Stomach (tissue), 9 donors: ENCODE measurements around the gene TNPO3. TPM values are rescaled to one million over a fixed set of nuclear protein-coding genes. Genes with fewer than 3 reads are reported as not detected.

Experiments used
- DNase-seq, 2 donors: peaks; one replicate each; pipeline versions ENCODE4 v3.0.0 to v3.0.0-alpha.2; 2013 to 2019
- H3K27ac ChIP-seq, 5 donors: fragments of 200-600 bp in 4 of 5; sonication (generic) in 4 of 5; one replicate each; pipeline ENCODE4 v1.5.1; 2013 to 2019; ENCODE audit warnings: mild to moderate bottlenecking in 1 of 5, moderate library complexity in 1 of 5
- H3K27me3 ChIP-seq, 3 donors: fragments of 200-600 bp; sonication (generic); one replicate each; pipeline ENCODE4 v1.5.1; 2017 to 2019; ENCODE audit warnings: mixed run types in 1 of 3
- H3K36me3 ChIP-seq, 4 donors: fragments of 200-600 bp; sonication (generic); 1 replicate in 3 of 4; 2 replicates in 1 of 4; pipeline ENCODE4 v1.5.1; 2016 to 2019
- H3K4me1 ChIP-seq, 4 donors: fragments of 200-600 bp; sonication (generic); one replicate each; pipeline ENCODE4 v1.5.1; 2016 to 2019
- H3K4me3 ChIP-seq, 4 donors: fragments of 200-600 bp; sonication (generic) in 3 of 4; one replicate each; pipeline ENCODE4 v1.5.1; 2016 to 2019; ENCODE audit warnings: mild to moderate bottlenecking in 1 of 4
- H3K9me3 ChIP-seq, 4 donors: fragments of 200-600 bp; sonication (generic); one replicate each; pipeline ENCODE4 v1.5.1; 2016 to 2019
- EP300 ChIP-seq: sonication (generic); formaldehyde crosslinking; IDR thresholded peaks from one replicate; pipeline ENCODE4 v1.6.1; 2017; ENCODE audit warnings: antibody characterized with exemption
- POLR2A ChIP-seq, 4 donors: fragments of 450-650 bp; IDR thresholded peaks; one replicate each; pipeline ENCODE4 v1.6.1; 2016; ENCODE audit warnings: antibody characterized with exemption in 4 of 4, control low read depth in 2 of 4, mild to moderate bottlenecking in 1 of 4, moderate library complexity in 1 of 4
- POLR2AphosphoS5 ChIP-seq, 3 donors: sonication (generic); formaldehyde crosslinking; IDR thresholded peaks; one replicate each; pipeline ENCODE4 v1.6.1; 2016; ENCODE audit warnings: antibody characterized with exemption in 3 of 3
- WGBS, 5 donors: extraction: QIAGEN DNeasy Blood & Tissue Kit in 3 of 5; methylation state at CpG; one replicate each; pipeline versions ENCODE4 v1.1.5 to v1.1.7; 2013 to 2018; 5-methylcytosine and 5-hydroxymethylcytosine counted together
- intact Hi-C: fragments of 100-400 bp; cut with DNase I; formaldehyde crosslinking; loops from one replicate; pipeline ENCODE4 v1.15.1; 2023; ENCODE audit warnings: low total_unique reads
- polyA plus RNA-seq, 3 donors: library from polyadenylated mRNA; stranded (reverse); fragments of 200-250 nt; gene quantifications; one replicate each; pipeline ENCODE4 v1.2.3, GENCODE V29; 2013
- total RNA-seq, 5 donors: library from RNA; depleted of rRNA; stranded (reverse); fragments of >200 nt; gene quantifications; one replicate each; pipeline versions ENCODE4 v1.1.0 to v1.2.3, GENCODE V29; 2014 to 2016
- TF ChIP-seq, protein P1 (sequence below), 7 experiments: fragments of 450-650 bp in 4 of 7; fragments of 200-600 bp in 3 of 7; sonication (generic) in 3 of 7; IDR thresholded peaks; one replicate each; pipeline ENCODE4 v1.5.1; 2016 to 2019; ENCODE audit warnings: antibody characterized with exemption in 7 of 7, control low read depth in 2 of 7, mild to moderate bottlenecking in 1 of 7
- donor health status: healthy with polysubstance abuse.
- donor health status: Bipolar disorder and iron deficiency.
- donor health status: healthy.

The TNPO3 gene
- total and polyA plus RNA-seq, 8 donors, result 10.7 to 63.8 (median 19.6) TPM

DNA sequence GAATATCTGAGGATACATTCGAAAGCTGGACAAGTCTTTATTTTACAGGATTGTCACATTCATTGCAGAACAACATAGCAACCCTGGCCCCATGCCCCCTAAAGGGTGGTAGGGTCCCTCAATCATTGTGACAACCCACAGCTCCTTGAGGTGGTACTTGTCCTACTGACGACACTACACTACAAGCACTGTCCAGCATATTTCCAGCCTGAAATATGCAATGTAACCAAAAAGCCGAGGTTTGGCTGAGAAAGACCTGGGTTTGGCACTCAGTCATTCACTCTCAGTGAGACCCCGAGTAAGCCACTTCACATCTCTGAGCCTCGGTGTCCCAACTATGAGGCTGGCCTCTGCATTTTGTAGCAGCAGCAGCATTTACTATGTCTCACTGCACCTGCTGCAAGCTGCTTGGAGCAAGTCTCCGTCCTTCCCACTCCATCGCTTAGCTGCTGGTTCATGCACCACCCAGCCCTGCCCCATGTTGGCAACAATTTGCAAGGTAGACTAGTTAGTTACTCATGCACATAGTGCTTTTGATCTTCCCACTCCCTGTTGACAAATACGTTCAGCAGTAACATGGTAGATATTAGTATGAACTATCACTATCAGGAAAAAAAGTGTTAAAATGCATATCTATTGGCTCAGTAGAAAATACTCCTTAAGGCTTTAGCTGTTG, 43.6 kb upstream of the TNPO3 start:
- Histone ChIP-seq H3K4me3 (no peak overlapping the region), H3K4me1 (peaks cover 0 to 9% (median 7%) of the 10 kb centered on the region in 4 donors), H3K9me3 (no peaks in the 10 kb centered on the region), H3K36me3 (no peaks in the 10 kb centered on the region), H3K27ac (no peak overlapping the region), H3K27me3 (no peaks in the 10 kb centered on the region)
- TF ChIP-seq, protein P1, sequence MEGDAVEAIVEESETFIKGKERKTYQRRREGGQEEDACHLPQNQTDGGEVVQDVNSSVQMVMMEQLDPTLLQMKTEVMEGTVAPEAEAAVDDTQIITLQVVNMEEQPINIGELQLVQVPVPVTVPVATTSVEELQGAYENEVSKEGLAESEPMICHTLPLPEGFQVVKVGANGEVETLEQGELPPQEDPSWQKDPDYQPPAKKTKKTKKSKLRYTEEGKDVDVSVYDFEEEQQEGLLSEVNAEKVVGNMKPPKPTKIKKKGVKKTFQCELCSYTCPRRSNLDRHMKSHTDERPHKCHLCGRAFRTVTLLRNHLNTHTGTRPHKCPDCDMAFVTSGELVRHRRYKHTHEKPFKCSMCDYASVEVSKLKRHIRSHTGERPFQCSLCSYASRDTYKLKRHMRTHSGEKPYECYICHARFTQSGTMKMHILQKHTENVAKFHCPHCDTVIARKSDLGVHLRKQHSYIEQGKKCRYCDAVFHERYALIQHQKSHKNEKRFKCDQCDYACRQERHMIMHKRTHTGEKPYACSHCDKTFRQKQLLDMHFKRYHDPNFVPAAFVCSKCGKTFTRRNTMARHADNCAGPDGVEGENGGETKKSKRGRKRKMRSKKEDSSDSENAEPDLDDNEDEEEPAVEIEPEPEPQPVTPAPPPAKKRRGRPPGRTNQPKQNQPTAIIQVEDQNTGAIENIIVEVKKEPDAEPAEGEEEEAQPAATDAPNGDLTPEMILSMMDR (IDR thresholded peaks at IDR 0.05), result no peak
- TF ChIP-seq POLR2AphosphoS5 (IDR thresholded peaks at IDR 0.05), result no peak
- no peak for TF ChIP-seq POLR2A (IDR thresholded peaks at IDR 0.05)
- TF ChIP-seq EP300, result no peak
- DNase-seq, result no peak
- WGBS, 5 donors, result 68 to 90% (median 74%) methylated on average over 8 of the region's 8 CpGs
- intact Hi-C loops, result no loop called here

DNA sequence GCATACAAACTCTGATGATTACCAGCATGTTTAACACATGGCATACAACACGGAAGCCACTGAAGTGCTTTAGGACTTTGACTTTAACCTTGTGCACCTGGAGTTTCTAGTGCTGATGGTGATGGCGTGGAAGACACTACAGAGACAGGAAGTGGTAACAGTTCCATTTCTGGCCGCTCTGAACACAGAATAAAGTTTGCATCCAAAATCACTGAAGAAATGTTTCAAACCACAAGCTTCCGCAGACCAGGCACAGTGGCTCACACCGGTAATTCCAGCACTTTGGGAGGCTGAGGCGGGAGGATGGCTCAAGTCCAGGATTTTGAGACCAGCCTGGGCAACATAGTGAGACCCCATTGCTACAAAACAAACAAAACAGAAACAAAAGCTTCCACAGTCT, 40.3 kb upstream of the TNPO3 start:
- DNase-seq, result peak in 1 of 2 donors; percentile 26
- WGBS, 5 donors, result 61 to 74% (median 65%) methylated on average over 6 of the region's 6 CpGs
- Histone ChIP-seq H3K4me1 (peaks cover 0 to 8% (median 7%) of the 10 kb centered on the region in 4 donors), H3K27me3 (no peaks in the 10 kb centered on the region), H3K36me3 (no peaks in the 10 kb centered on the region), H3K9me3 (no peaks in the 10 kb centered on the region), H3K27ac (no peak overlapping the region), H3K4me3 (no peak overlapping the region)
- intact Hi-C loops, result no loop called here
- no peak for TF ChIP-seq EP300
- no peak for TF ChIP-seq POLR2A (IDR thresholded peaks at IDR 0.05)
- no peak for TF ChIP-seq POLR2AphosphoS5 (IDR thresholded peaks at IDR 0.05)
- TF ChIP-seq, protein P1 (IDR thresholded peaks at IDR 0.05), result no peak

DNA sequence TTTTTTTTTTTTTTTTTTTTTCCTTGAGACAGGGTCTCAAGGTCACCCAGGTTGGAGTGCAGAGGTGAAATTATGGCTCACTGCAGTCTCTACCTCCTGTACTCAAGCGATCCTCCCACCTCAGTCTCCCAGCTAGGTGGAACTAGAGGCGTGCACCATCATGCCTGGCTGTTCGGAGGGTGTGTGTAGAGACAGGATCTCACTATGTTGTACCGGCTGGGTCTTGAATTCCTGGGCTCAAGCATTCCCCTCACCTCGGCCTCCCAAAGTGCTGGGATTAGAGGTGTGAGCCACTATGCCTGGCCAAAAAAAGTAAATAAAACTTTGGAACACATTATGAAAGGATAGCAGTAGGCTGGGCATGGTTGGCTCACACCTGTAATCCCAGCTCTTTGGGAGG, 39.6 kb upstream of the TNPO3 start:
- no peak for TF ChIP-seq POLR2A (IDR thresholded peaks at IDR 0.05)
- TF ChIP-seq, protein P1 (IDR thresholded peaks at IDR 0.05), result no peak
- no peak for TF ChIP-seq POLR2AphosphoS5 (IDR thresholded peaks at IDR 0.05)
- TF ChIP-seq EP300, result no peak
- Histone ChIP-seq H3K9me3 (no peaks in the 10 kb centered on the region), H3K27ac (no peak overlapping the region), H3K4me3 (no peak overlapping the region), H3K27me3 (no peaks in the 10 kb centered on the region), H3K4me1 (peaks cover 0 to 16% (median 10%) of the 10 kb centered on the region in 4 donors), H3K36me3 (no peaks in the 10 kb centered on the region)
- DNase-seq, result no peak
- 83 to 89% (median 86%) methylated on average over 5 of the region's 5 CpGs for WGBS, 5 donors
- intact Hi-C loops, result no loop called here

DNA sequence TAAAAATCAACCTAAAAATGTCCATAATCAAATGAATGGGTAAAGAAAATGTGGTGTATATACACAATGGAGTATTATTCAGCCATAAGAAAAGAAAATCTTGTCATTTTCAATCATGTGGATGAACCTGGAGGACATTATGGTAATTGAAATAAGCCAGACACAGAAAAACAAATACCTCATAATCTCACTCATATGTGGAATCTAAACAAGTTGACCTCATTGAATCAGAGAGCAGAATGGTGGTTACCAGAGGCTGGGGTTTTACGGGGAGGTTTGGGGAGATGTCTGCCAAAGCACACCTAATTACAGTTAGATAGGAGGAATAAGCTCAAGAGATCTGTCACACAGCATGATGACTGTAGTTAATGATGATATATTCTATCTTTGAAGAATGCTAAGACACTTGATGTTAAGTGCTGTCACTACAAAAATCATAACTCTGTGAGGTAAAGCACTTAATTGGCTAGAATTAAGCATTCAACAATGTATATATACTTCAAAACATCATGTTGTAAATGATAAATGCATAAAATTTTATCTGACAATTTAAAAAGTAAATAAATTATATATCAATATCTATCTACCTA, 39.1 kb upstream of the TNPO3 start:
- no peaks in the 10 kb centered on the region for H3K36me3 ChIP-seq
- no peaks in the 10 kb centered on the region for H3K9me3 ChIP-seq
- no peak overlapping the region for H3K27ac ChIP-seq
- WGBS, 5 donors, result 35 to 62% (median 54%) methylated on average over 1 of the region's 1 CpG
- peaks cover 0 to 17% (median 11%) of the 10 kb centered on the region in 4 donors for H3K4me1 ChIP-seq
- TF ChIP-seq, protein P1 (IDR thresholded peaks at IDR 0.05), result no peak
- TF ChIP-seq EP300 (no peak), POLR2A (IDR thresholded peaks at IDR 0.05) (no peak), POLR2AphosphoS5 (IDR thresholded peaks at IDR 0.05) (no peak)
- H3K4me3 ChIP-seq, result no peak overlapping the region
- intact Hi-C loops, result no loop called here
- H3K27me3 ChIP-seq, result no peaks in the 10 kb centered on the region
- no peak for DNase-seq
